GM19452 (cell line): ENCODE measurements around the gene OR2B2.

Experiments
- ATAC-seq: cut with Tn5 transposase; IDR thresholded peaks from one replicate; pipeline ENCODE4 v1.9.1; 2021; ENCODE audit not compliant: unreplicated experiment

Gene OR2B2

GRCh38 chr6:27867945-27868300 is 44.3 kb downstream of the OR2B2 start:
- ATAC-seq: no peak

- peak; percentile 20 for ATAC-seq
Measured at GRCh38 chr6:27867051-27867944, 44.9 kb downstream of the OR2B2 start.

- peak; percentile 6 for ATAC-seq
Measured at GRCh38 chr6:27866357-27867050, 45.7 kb downstream of the OR2B2 start.

GRCh38 chr6:27865850-27866356 is 46.3 kb downstream of the OR2B2 start:
- peak; percentile 14 for ATAC-seq

- ATAC-seq: peak; percentile 55
Measured at GRCh38 chr6:27864906-27865849, 47.0 kb downstream of the OR2B2 start.

GRCh38 chr6:27863962-27864905 is 48.0 kb downstream of the OR2B2 start:
- ATAC-seq: no peak

GRCh38 chr6:27862396-27863066 is 49.7 kb downstream of the OR2B2 start:
- ATAC-seq: no peak

GRCh38 chr6:27861861-27862260 is 50.3 kb downstream of the OR2B2 start:
- no peak for ATAC-seq

- ATAC-seq: no peak
Measured at GRCh38 chr6:27861276-27861840, 50.8 kb downstream of the OR2B2 start.
